GM12864 (cell line): ENCODE data around the gene ST3GAL6.

Experiments
- DNase-seq: peaks from one replicate; pipeline ENCODE4 v3.0.0-alpha.2; 2011; ENCODE audit warnings: low read depth
- H3K4me3 ChIP-seq: 2 replicates; pipeline ENCODE4 v1.5.1; 2011; ENCODE audit warnings: mild to moderate bottlenecking, low read depth, low read length, control low read depth
- CTCF ChIP-seq: IDR thresholded peaks from 2 replicates; pipeline ENCODE4 v1.5.1; 2011; ENCODE audit warnings: low read depth, mild to moderate bottlenecking, moderate library complexity, low read length, control low read depth, inconsistent platforms; ENCODE audit errors: missing control alignments

Gene ST3GAL6

GRCh38 chr3:98798820-98799219, 35.7 kb downstream of the ST3GAL6 start:
- DNase-seq, result no peak
- H3K4me3 ChIP-seq, result no peak overlapping the region
- no peak for TF ChIP-seq CTCF

GRCh38 chr3:98799479-98799878, 36.3 kb downstream of the ST3GAL6 start:
- TF ChIP-seq CTCF, result no peak
- no peak overlapping the region for H3K4me3 ChIP-seq
- DNase-seq, result no peak

- no peak for TF ChIP-seq CTCF
- DNase-seq, result no peak
- H3K4me3 ChIP-seq, result no peak overlapping the region
These were observed 37.3 kb downstream of the ST3GAL6 start for GRCh38 chr3:98800401-98800800.

- TF ChIP-seq CTCF, result no peak
- H3K4me3 ChIP-seq, result no peak overlapping the region
- no peak for DNase-seq
These were observed 38.1 kb downstream of the ST3GAL6 start for GRCh38 chr3:98801043-98801747.

GRCh38 chr3:98805571-98805970, 42.4 kb downstream of the ST3GAL6 start:
- H3K4me3 ChIP-seq, result no peak overlapping the region
- no peak for DNase-seq
- no peak for TF ChIP-seq CTCF

GRCh38 chr3:98806521-98806920, 43.4 kb downstream of the ST3GAL6 start:
- DNase-seq, result no peak
- no peak overlapping the region for H3K4me3 ChIP-seq
- TF ChIP-seq CTCF, result no peak

GRCh38 chr3:98807011-98807410, 43.9 kb downstream of the ST3GAL6 start:
- no peak for TF ChIP-seq CTCF
- no peak for DNase-seq

More at GRCh38 chr3:98807011-98807410, 43.9 kb downstream of the ST3GAL6 start:
- H3K4me3 ChIP-seq, result no peak overlapping the region
